ENCODE data around the gene YY1AP1.

GRCh38 chr1:155680531-155680930 is 8.0 kb downstream of the YY1AP1 start:
- TF ChIP-seq CTCF (conservative IDR thresholded peaks at IDR 0.05 in 1 of 2, IDR thresholded peaks at IDR 0.05 in 1 of 2; ENCODE audit: low read depth in 1 of 2, low read length in 2 of 2) = no peak
- TF ChIP-seq EZH2 (IDR thresholded peaks at IDR 0.05; ENCODE audit: low read length, missing control alignments) = no peak

Measured in fibroblast of lung (primary cell).